ENCODE results near the gene EPPIN.

DNA sequence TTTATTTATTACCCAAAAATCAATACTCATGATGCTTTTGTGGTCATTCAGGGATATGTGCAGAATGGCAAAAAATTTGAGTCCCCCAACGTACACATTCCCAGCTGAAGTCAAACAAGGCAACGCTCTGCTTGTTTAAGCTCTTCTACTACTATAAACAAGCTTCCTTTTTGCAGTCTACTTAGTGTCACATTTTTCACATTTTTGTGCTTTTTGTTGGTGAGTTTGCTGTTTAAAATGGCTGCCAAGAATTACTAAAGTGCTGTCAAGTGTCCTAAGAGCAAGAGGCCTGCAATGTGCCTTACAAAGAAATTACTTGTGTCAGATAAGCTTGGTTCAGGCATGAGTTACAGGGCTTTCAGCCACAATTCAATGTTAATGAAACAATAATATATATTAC lies 29.8 kb upstream of the EPPIN start:
- no peak for TF ChIP-seq CTCF (IDR thresholded peaks at IDR 0.05)
- TF ChIP-seq POLR2A (IDR thresholded peaks at IDR 0.05) = no peak
